Transverse colon (tissue), 4 donors: ENCODE results near the gene NOX4.

Source experiments
- POLR2AphosphoS5 ChIP-seq, 3 donors: sonication (generic); formaldehyde crosslinking; IDR thresholded peaks; one replicate each; pipeline ENCODE4 v1.6.1; 2016; ENCODE audit warnings: antibody characterized with exemption in 3 of 3
- TF ChIP-seq, protein P1 (sequence below), 5 experiments: fragments of 200-600 bp in 3 of 5; fragments of 450-650 bp in 2 of 5; sonication (generic) in 3 of 5; IDR thresholded peaks; 1 replicate in 2 of 5; 2 replicates in 3 of 5; pipeline ENCODE4 v1.5.1; 2016 to 2017; ENCODE audit warnings: antibody characterized with exemption in 5 of 5, inconsistent platforms in 3 of 5, mild to moderate bottlenecking in 2 of 5, moderate library complexity in 1 of 5

DNA sequence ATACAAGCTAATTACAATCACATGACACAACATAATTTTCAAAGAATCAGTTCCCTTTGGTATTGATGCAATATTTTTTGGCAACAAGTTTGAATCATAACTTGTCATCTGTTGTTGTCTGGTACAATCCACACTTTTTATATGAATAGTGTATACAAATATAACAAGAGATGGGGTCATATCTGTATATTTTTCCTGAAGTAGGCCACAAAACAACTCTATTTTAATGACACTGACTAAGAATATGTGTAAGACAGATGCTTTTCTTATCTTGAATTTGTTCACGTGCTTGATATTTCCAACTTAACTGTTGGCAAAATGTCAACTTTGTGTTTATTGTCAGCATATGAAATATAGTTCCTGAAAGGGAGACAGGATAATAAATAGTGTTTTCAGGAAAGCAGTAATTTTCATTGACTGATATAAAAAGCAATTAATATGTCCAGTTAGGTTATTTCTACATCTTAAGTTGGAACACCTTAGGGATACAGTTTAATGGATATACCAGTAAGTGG is 27.9 kb downstream of the NOX4 start:
- TF ChIP-seq, protein P1, sequence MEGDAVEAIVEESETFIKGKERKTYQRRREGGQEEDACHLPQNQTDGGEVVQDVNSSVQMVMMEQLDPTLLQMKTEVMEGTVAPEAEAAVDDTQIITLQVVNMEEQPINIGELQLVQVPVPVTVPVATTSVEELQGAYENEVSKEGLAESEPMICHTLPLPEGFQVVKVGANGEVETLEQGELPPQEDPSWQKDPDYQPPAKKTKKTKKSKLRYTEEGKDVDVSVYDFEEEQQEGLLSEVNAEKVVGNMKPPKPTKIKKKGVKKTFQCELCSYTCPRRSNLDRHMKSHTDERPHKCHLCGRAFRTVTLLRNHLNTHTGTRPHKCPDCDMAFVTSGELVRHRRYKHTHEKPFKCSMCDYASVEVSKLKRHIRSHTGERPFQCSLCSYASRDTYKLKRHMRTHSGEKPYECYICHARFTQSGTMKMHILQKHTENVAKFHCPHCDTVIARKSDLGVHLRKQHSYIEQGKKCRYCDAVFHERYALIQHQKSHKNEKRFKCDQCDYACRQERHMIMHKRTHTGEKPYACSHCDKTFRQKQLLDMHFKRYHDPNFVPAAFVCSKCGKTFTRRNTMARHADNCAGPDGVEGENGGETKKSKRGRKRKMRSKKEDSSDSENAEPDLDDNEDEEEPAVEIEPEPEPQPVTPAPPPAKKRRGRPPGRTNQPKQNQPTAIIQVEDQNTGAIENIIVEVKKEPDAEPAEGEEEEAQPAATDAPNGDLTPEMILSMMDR (IDR thresholded peaks at IDR 0.05): no peak
- no peak for TF ChIP-seq POLR2AphosphoS5 (IDR thresholded peaks at IDR 0.05)
